Muscle of leg (tissue), 16 donors: Measurements from ENCODE around the gene PITPNC1. TPM values are rescaled to one million over a fixed set of nuclear protein-coding genes. Genes with fewer than 3 reads are reported as not detected.
"Not testable (repeated sequence)": the region's sequence is repeated elsewhere in the genome, so short reads cannot be mapped to it uniquely, and the experiment has no call there.

Source experiments
- DNase-seq: peaks from one replicate; pipeline ENCODE4 v3.0.0; 2013
- H3K27ac ChIP-seq: one replicate; pipeline ENCODE4 v1.5.1; 2013; ENCODE audit warnings: mild to moderate bottlenecking, low read length, control low read depth
- H3K27me3 ChIP-seq: one replicate; pipeline ENCODE4 v1.6.1; 2013; ENCODE audit warnings: low read length; ENCODE audit not compliant: control insufficient read depth, insufficient read depth
- H3K36me3 ChIP-seq: one replicate; pipeline ENCODE4 v1.6.1; 2013; ENCODE audit warnings: low read length; ENCODE audit not compliant: control insufficient read depth, insufficient read depth
- H3K4me1 ChIP-seq: one replicate; pipeline ENCODE4 v1.6.1; 2013; ENCODE audit warnings: low read length; ENCODE audit not compliant: control insufficient read depth, insufficient read depth
- H3K4me3 ChIP-seq: one replicate; pipeline ENCODE4 v1.5.1; 2013; ENCODE audit warnings: low read length, control low read depth
- H3K9me3 ChIP-seq: replicated peaks from 2 replicates; pipeline ENCODE4 v1.6.1; 2013; ENCODE audit warnings: low read depth, low read length; ENCODE audit not compliant: control insufficient read depth
- WGBS: methylation state at CpG from one replicate; pipeline ENCODE4 v1.1.5; 2013; ENCODE audit warnings: missing lambda C conversion rate; ENCODE audit not compliant: insufficient coverage; 5-methylcytosine and 5-hydroxymethylcytosine counted together
- long read RNA-seq, 11 donors: transcript quantifications; one replicate each; lab custom pipeline, GENCODE V29; 2026
- polyA plus RNA-seq, 8 donors: library from polyadenylated mRNA; unstranded; fragments of 120-200 nt; gene quantifications; one replicate each; pipeline versions ENCODE4 v1.2.1 to v1.2.3, GENCODE V29; 2013; ENCODE audit warnings: inconsistent platforms in 1 of 8, low replicate concordance in 1 of 8; ENCODE audit not compliant: insufficient read length in 8 of 8, insufficient read depth in 1 of 8
- total RNA-seq: library from RNA; stranded (reverse); fragments of 120-200 nt; gene quantifications from one replicate; pipeline ENCODE4 v1.2.4, GENCODE V29; 2013

PITPNC1 gene
- total RNA-seq (8.6 TPM), polyA plus RNA-seq (10 to 100 TPM in 5 of 8 donors, 1 to 10 TPM in 3; 8.8 to 11.9 (median 10.2) TPM)
- long read RNA-seq, donor 1: 0 reads
- long read RNA-seq, donor 2: 0 reads
- long read RNA-seq, donor 3: 0 reads
- long read RNA-seq, donor 4: 0 reads
- long read RNA-seq, donor 5: 0 reads
- long read RNA-seq, donor 6: 0 reads
- long read RNA-seq, donor 7: 0 reads
- long read RNA-seq, donor 8: 0 reads
- long read RNA-seq, donor 9: 0 reads
- long read RNA-seq, donor 10: 0 reads
- long read RNA-seq, donor 11, partial matches to known transcripts: 8 of 8 reads
- long read RNA-seq, donor 11, other reads (novel, unspliced or antisense): 0 of 8 reads

GRCh38 chr17:67376737-67377487 lies at the start of gene PITPNC1:
PITPNC1 (plus strand) TSS chr17:67377281.
- peak; percentile 95 for DNase-seq
- under 1% methylated on average over 55 of the region's 56 CpGs for WGBS
- Histone ChIP-seq H3K9me3 (no peaks in the 10 kb centered on the region), H3K27ac (peak within 1 kb of the TSS; percentile 95), H3K4me1 (peaks cover 19% of the 10 kb centered on the region), H3K27me3 (no peaks in the 10 kb centered on the region), H3K4me3 (peak within 1 kb of the TSS; percentile 87), H3K36me3 (no peaks in the 10 kb centered on the region)

GRCh38 chr17:67328026-67328425 lies 49.1 kb upstream of the PITPNC1 start:
- WGBS: no CpG with 5 or more reads among the region's 3 CpGs
- H3K27ac ChIP-seq: no peak overlapping the region
- H3K27me3 ChIP-seq: no peaks in the 10 kb centered on the region
- no peaks in the 10 kb centered on the region for H3K36me3 ChIP-seq
- no peak overlapping the region for H3K4me3 ChIP-seq
- peak; percentile 12 for DNase-seq
- peaks cover 3% of the 10 kb centered on the region for H3K9me3 ChIP-seq
- H3K4me1 ChIP-seq: no peaks in the 10 kb centered on the region

- not testable (repeated sequence) for DNase-seq
Measured at GRCh38 chr17:67331381-67332161, 45.5 kb upstream of the PITPNC1 start.

GRCh38 chr17:67332162-67332508 lies 44.9 kb upstream of the PITPNC1 start:
- not testable (repeated sequence) for H3K27me3 ChIP-seq, H3K4me1 ChIP-seq, H3K27ac ChIP-seq, H3K9me3 ChIP-seq, H3K4me3 ChIP-seq, DNase-seq, H3K36me3 ChIP-seq
- WGBS: no CpG with 5 or more reads among the region's 1 CpG

More at GRCh38 chr17:67331381-67332161, 45.5 kb upstream of the PITPNC1 start:
- H3K27me3 ChIP-seq, H3K27ac ChIP-seq, H3K4me1 ChIP-seq, H3K4me3 ChIP-seq, H3K9me3 ChIP-seq, H3K36me3 ChIP-seq: not testable (repeated sequence)
- WGBS: 81% methylated on average over 7 of the region's 8 CpGs

GRCh38 chr17:67335245-67335835 lies 41.7 kb upstream of the PITPNC1 start:
- no peak for DNase-seq
- Histone ChIP-seq H3K9me3 (peaks cover 3% of the 10 kb centered on the region), H3K4me1 (no peaks in the 10 kb centered on the region), H3K27me3 (no peaks in the 10 kb centered on the region), H3K36me3 (no peaks in the 10 kb centered on the region), H3K27ac (no peak overlapping the region), H3K4me3 (no peak overlapping the region)
- 81% methylated on average over 3 of the region's 5 CpGs for WGBS

GRCh38 chr17:67336859-67337258 lies 40.2 kb upstream of the PITPNC1 start:
- Histone ChIP-seq H3K9me3 (peaks cover 3% of the 10 kb centered on the region), H3K27me3 (no peaks in the 10 kb centered on the region), H3K4me1 (no peaks in the 10 kb centered on the region), H3K4me3 (no peak overlapping the region), H3K36me3 (peaks cover 10% of the 10 kb centered on the region), H3K27ac (no peak overlapping the region)
- no peak for DNase-seq
- 89% methylated on average over 8 of the region's 12 CpGs for WGBS

GRCh38 chr17:67338353-67338752 lies 38.7 kb upstream of the PITPNC1 start:
- WGBS: no CpG with 5 or more reads among the region's 7 CpGs

GRCh38 chr17:67343237-67343636 lies 33.8 kb upstream of the PITPNC1 start:
- H3K36me3 ChIP-seq: peaks cover 27% of the 10 kb centered on the region
- WGBS: 95% methylated on average over 3 of the region's 5 CpGs

More at GRCh38 chr17:67338353-67338752, 38.7 kb upstream of the PITPNC1 start:
- DNase-seq, H3K4me3 ChIP-seq, H3K4me1 ChIP-seq, H3K27me3 ChIP-seq, H3K27ac ChIP-seq, H3K9me3 ChIP-seq: not testable (repeated sequence)
- H3K36me3 ChIP-seq: peaks cover 10% of the 10 kb centered on the region

GRCh38 chr17:67347826-67348225 lies 29.3 kb upstream of the PITPNC1 start:
- Histone ChIP-seq H3K36me3 (peaks cover 39% of the 10 kb centered on the region), H3K9me3 (no peaks in the 10 kb centered on the region), H3K4me3 (no peak overlapping the region), H3K27me3 (no peaks in the 10 kb centered on the region), H3K4me1 (no peaks in the 10 kb centered on the region), H3K27ac (no peak overlapping the region)
- DNase-seq: no peak
- WGBS: no CpG with 5 or more reads among the region's 3 CpGs

More at GRCh38 chr17:67343237-67343636, 33.8 kb upstream of the PITPNC1 start:
- no peaks in the 10 kb centered on the region for H3K9me3 ChIP-seq
- DNase-seq: no peak
- no peak overlapping the region for H3K27ac ChIP-seq
- no peak overlapping the region for H3K4me3 ChIP-seq
- no peaks in the 10 kb centered on the region for H3K27me3 ChIP-seq
- H3K4me1 ChIP-seq: no peaks in the 10 kb centered on the region
